ENCODE measurements around the gene NCKAP5. TPM values are rescaled to one million over a fixed set of nuclear protein-coding genes. Genes with fewer than 3 reads are reported as not detected.
"Not testable (repeated sequence)": the region's sequence is repeated elsewhere in the genome, so short reads cannot be mapped to it uniquely, and the experiment has no call there.

NCKAP5 gene
- total RNA-seq, 1 experiment from 2014 or later, result not detected

DNA sequence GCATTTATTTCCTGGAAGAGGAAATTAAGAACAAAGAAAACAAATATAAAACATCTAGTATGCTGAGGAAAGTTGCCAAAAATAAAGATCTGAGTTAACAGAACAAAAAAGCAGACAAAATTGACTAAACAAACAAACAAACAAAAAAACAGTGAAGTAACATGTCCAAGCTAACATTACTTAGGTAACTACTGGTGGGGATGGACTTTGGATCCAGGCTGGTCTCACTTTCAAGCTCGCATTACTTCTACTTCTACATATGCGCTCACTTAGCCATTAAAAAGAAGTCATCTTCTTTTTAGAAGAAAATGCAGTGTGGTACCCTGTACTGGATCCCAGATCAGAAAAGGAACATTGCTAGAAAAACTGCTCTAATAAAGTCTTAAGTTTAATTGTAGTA, 358.9 kb downstream of the NCKAP5 start:
- no peak for DNase-seq (ENCODE audit: low spot score)

DNA sequence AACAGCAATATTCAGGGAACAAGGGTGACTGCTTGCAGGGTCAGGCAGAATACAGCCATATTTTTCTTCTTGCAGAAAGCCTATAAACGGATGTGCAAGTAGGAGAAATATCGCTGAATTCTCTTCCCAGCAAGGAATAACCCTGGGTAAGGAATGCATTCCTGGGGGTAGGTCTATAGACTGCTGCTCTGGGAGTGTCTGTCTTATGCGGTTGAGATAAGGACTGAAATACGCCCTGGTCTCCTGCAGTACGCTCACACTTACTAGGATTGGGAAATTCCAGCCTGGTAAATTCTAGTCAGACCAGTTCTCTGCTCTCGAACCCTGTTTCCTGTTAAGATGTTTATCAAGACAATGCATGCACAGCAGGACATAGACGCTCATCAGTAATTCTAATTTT, 361.6 kb downstream of the NCKAP5 start:
- not testable (repeated sequence) for DNase-seq (ENCODE audit: low spot score)

DNA sequence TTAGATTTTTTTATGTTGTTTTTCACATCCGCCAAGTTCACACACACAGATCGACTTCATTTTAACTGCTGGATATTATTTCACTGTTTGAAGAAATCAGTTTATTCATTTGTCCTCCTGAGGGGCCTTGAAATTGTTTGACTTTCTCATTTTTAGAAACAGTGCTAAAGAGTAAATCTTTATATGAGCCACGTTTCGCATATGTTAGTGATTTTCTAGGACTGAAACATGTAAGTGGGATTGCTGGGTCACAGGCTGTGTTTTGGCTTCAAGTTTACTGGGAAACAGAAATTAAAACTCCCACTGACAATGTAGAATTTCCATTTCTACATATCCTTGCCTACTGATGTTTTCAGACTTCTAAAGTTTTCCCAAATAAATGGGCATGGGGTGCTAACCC, 363.8 kb downstream of the NCKAP5 start:
- DNase-seq (ENCODE audit: low spot score), result no peak

DNA sequence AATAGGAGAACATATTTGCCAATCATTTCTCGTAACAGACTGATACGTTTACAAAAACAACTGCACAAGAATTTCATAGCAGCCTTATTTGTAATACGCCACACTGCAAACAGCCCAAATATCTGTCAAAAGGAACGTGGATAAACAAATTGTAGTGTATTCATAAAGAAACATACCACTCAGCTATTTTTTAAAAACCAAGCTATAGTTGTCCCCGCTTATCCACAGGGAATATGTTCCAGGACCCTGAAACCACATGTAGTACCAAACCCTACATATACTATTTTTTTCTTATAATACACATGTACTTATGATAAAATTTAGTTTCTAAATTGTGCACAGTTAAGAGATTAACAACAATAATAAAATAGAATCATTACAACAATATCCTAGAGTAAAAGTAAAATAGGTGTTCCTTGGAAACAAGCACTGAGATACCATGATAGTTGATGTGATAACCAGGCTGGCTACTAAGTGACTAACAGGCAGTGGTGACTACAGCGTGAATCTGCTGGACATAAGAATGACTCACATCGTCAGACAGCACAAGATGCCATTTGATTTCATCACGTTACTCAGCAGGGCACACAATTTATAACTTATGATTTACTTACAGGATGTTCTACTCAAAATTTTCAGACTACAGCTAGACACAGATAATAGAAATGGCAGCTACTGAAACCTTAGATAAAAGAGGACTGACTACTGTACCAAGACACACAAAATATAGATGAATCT, 367.4 kb downstream of the NCKAP5 start:
- DNase-seq (ENCODE audit: low spot score), result no peak

DNA sequence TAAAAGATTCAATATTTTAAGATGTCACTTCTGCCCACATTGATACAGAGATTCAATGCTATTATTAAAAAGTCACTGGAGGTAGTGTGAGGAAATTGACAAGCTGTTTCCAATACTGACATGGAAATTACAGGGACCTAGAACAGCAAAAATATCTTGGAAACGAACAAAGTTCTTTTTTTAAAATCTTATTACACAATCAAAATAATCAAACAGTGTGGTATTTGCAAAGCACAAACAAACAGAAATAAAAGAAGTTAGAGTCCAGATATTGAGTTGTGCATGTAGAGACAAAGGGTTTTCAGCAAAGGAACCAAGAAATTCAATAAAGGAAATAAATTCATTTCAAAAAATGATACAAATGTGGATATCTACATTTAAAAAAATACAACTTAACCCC, 369.6 kb downstream of the NCKAP5 start:
- no peak for DNase-seq (ENCODE audit: low spot score)

DNA sequence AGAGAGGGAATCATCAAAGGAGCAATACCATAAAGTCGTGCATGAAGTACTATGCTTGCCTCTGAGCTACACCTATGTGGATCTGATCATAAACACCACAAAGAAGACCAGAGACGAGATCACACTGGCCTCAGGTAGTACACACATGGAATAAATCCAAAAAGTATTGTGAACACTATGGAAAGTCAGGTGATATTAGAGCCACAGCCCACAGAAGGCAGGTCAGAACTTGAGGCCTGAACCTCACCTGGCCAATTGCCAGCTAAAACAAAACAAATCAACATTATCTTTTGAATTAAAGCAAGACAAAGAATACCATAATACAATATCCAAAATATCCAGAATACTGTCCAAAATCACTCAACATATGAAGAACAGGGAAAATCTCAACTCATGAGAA, 371.1 kb downstream of the NCKAP5 start:
- no peak for DNase-seq (ENCODE audit: low spot score)

DNA sequence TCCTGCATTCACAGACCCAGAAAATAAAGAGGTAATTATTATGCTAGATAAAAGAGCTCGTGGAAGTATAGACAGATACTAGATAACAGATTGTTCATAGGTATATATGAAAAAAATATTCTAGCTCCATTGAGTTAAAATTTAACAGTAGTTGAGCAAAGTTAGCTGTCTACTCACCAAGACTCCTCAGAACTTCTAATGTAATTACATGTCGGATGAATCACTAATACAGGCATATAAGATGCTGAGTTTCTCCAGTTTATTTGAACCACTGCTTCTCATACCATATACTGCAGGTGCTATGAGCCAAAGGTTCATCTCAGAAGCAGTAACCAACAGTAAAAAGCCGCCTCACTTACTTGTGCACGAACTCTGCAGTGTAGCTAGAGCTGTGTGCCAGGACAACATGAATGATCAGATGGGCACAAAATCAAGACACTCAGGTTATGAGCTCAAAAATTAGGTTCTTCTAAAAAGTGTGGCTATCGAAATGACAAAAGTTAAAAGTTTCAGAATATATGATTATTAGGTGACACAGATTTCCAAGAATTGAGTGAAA, 373.4 kb downstream of the NCKAP5 start:
- DNase-seq (ENCODE audit: low spot score), result no peak

DNA sequence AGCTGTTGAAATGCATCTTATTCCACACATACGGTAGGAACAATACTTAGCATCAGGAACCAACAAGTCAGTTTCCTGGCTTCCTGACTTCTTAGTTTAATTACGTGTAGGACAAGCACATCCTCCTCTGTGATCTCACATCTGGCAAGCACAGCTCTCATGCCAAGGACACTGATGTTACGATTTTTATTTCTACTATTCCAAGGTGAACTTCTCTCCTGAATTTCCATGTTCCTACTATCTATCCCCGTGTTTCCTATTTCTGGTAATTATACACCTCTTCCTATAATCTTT, 374.0 kb downstream of the NCKAP5 start:
- no peak for DNase-seq (ENCODE audit: low spot score)

DNA sequence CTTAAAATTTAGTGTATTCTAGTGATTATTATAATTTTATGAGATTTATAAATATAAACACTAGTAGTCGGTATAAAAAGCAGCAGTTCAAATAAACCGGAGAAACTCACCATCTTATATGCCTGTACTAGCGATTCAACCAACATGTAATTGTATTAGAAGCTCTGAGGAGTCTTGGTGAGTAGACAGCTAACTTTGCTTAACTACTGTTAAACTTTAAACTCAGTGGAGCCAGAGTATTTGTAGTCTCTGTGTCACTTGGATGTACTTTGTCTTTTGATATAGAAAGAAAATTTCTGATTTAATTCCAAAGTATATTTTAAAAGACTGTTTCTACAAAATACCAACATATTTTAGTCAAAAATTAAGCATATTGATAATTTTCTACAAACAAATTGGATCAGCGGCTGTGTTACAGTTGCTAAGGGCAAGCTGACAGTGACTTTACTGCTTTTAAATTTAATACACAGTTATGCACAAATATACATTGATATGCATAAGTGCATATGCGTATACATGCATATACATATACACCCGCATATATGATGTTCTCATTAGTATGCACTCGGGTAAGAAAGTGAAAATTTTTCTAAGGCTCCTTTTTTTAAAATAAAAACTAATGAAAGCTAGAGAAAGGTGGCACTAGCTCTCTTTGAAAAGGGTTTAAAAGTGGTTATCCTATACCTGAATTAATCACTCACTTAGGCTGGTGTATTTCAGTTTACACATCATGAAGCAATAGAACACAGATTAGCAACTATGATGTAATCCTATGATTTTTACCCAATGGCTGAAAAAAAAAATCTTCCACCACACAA, 374.5 kb downstream of the NCKAP5 start:
- DNase-seq (ENCODE audit: low spot score), result no peak

DNA sequence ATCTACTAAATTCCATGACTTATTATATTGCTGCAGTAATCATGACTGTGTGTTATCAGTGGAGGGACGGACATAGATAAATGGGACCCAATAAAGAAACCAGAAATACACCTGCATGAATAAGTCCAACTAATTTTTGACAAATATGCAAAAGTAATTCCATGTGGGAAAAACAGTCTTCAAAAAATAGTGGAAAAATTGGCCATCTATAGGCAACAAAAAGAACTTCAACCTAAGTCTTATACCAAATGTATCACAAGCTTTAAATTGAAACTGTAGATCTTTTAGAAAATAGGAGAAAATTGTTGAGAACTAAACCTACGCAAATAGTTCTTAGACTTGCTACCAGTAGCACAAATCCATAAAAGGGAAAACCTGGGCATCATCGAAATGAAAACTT, 376.2 kb downstream of the NCKAP5 start:
- DNase-seq (ENCODE audit: low spot score), result no peak

DNA sequence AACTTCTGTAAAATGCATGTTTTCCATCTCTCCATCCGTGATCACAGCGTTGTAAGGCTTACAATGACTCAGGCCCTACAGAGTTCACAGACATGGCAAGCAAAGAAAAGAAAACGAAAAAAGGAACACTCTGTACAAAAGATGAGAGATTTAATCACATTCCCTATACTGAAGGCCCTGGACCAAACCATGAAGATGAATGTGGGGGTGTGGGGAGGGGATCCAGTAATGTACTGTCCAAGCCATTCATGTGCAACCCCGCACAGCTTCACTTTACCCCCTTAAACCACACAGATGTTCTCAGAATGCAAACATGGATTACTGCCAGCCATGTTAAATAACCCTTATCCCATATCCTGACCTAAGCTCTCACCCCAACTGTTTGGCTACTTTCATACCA, 391.1 kb downstream of the NCKAP5 start:
- no peak for DNase-seq (ENCODE audit: low spot score)

DNA sequence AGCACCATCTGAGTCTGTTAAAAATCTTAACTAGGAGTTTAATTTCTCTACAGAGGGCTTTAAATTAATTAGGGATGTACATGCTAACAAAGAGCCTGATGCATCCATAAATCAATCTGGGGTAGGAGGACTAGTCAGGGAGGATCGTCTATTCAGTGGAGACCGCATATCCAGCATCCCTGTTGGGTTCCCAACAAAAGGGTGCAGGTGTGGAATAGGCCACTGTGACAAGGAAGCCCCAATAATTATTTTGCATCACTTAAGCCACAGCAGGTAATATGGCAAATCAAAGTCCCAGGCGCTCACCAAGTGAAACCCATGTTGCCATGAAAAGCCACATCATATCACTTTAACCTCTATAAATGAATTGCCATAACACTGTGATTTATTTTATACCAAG, 392.3 kb downstream of the NCKAP5 start:
- no peak for DNase-seq (ENCODE audit: low spot score)

DNA sequence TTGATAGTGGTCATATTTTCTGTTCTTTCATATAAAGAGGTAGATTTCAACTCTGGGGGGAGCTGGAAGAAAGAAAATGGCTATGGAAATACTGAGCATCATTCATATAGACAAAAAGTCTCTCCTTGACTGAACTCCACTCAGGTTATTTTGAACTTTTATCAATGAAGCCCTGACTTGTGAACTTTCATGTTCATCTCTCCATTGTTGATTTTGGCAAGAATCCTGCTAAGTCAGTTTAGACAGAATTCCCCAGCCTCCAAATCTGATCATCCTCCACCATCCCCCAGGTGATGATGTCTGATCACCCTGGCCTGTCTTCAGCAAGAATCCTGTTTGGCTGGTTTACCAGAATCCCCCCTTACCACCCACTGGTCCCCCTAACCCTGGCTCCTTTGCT, 395.0 kb downstream of the NCKAP5 start:
- DNase-seq (ENCODE audit: low spot score), result no peak

DNA sequence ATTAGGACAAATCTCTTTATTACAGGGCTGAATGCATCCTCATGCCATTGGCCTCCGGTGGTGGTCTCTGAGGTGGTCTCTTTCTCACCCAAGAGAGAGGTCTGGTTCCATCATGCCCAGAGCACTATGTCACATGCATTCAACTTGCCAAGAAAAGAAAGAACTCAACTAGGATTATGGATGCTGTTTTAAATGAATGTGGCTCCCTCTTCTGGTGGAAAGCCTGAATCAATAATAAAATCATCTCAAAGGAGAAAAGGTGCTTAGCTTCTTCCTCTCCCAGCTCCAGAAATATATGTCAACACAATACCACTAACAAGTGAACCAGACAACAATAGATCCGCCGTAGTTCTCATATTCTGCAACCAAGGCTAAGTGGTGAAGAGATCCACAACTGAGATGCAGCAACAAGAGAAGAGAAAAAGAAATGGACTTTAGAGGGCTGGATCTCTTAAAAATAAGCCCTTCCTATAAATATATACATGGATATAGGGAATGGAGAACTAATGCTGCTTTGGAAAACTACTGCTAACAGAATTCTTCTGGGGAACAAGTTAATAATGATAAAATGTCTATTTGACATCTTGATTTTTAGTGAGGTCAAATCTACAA, 396.8 kb downstream of the NCKAP5 start:
- peak; percentile 76 for DNase-seq (ENCODE audit: low spot score)

DNA sequence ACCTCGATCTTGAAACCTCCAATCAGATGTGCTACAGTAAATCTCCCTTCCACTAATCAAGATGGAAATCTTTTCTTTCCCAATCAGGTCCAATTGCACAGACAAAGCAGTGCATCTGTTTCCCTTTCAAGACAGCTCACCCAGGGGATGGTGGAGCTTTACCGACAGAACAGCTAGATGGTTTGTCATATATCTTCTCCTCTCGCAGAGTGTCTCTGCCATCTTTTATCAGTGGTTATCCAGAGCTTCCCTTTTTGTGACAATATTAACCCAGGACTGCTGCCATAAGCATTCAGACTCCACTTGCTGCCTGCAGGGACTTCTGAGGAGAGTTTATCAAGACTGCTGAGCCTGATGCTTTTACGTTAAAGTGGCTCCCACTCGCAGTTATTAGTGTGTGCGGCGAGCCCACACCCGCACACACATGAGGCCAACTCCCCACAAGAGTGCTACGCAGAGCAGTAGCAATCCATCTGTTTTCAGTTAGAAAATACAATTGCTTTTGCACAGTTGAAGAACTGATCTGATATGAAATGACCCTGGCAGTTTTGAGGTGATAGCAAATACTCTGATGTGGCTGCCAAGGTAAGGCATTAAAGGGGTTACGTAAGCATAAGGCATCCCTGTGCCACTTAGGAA, 398.9 kb downstream of the NCKAP5 start:
- DNase-seq (ENCODE audit: low spot score), result no peak

DNA sequence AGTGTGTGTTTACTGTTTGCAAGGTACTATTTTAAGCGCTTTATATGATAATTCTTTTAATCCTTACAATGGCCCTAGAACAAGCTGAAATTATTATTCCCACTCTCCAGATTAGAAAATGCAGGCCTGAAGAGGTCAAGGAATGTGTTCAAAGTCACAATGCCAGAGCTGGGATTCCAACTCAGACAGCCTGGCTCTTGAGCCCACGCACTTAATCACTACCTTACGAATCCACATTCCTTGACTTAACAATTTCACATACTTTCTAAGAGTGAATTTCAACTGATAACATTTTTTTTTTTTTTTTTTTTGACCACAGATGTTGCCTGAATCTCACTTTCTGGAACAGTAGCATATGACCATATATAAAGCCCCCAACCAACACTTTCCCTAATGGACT, 400.3 kb downstream of the NCKAP5 start:
- DNase-seq (ENCODE audit: low spot score), result no peak

DNA sequence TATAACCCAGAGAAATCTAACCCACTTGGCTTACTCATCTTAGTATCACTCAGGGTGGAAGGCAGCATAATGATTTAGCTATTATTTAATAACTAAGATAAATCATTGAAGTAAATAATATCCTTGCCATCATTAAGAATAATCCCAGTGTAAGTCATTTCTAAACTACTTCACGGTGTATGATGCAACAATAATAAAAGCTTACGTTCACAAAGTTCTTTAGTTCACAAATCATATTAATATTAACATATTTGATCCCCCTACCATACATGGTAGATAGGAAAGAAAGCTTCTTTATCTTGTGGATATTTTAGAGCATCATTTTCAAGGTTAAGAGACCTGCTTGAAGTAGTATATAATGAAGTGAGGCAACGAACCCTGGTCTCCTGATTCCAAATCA, 401.0 kb downstream of the NCKAP5 start:
- no peak for DNase-seq (ENCODE audit: low spot score)

DNA sequence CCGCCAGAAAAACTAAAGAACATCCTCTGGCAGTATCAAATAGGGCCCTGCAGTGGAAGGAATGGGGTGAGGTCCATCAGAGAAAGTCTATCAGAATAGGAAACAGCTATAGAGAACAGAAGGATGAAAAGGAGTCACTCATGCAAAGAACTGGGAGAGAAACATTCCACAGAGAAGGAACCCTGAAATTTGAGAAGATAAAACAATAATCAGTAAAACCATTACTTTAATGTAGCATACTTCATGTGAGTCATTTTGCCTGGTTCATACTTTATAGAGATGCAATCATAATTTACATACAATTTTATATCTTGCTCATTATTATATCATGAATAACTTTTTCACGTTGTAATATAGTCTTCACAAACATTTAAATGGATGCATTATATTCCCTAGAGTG, 402.2 kb downstream of the NCKAP5 start:
- no peak for DNase-seq (ENCODE audit: low spot score)

DNA sequence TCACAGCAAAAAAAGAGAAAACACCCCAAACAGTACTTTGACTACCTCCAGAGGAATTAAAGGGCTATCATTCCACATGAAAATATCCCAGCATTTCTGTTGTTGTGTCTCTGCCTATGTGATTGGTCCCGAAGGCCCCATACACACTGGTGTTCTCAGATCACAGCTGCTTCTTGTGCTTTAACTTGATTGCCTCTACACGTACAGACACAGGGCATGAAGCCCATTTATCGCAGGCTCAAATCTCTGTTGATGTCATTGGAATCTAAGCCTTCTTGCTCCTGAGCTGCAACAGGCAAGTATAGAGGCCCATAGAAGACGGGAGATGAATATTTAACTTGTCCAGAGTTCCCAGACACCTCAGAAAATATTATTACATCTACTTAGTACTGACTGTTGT, 405.2 kb downstream of the NCKAP5 start:
- DNase-seq (ENCODE audit: low spot score), result no peak

DNA sequence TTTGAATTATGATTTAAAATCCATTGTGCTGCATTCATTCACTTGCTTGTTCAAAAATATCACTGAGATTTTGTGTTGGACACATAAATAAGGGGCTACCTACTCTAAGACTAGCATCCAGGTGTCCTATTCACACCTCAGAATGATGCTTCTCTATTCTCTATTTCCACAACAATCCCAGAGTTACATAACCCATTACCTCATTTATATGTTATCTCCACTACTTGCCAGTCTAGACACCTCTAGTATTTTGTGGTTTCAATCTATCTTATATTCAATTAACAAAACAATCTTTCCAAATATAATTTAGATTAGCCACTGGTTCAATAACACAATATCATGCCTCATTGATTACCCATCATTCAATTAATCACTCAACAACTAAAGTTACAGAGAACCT, 409.8 kb downstream of the NCKAP5 start:
- no peak for DNase-seq (ENCODE audit: low spot score)

DNA sequence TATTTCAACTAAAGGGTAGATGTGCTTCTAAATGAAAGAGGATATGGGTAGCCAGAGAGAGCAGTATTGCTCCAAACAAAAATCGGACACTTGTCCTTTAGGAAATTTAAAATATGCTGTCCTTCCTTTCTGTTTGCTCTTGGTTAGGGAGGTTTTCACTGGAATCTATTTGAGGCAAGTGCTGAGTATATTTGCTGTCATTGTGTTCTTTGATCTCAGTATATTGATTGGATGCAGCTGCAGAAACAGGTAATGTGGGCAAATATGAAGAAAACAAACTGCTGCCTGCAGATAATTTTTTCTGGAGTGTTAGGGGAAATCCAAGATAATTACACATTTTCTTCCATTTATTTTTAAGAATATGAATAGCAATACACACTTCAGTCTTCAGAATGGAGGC, 410.2 kb downstream of the NCKAP5 start:
- DNase-seq (ENCODE audit: low spot score), result no peak

DNA sequence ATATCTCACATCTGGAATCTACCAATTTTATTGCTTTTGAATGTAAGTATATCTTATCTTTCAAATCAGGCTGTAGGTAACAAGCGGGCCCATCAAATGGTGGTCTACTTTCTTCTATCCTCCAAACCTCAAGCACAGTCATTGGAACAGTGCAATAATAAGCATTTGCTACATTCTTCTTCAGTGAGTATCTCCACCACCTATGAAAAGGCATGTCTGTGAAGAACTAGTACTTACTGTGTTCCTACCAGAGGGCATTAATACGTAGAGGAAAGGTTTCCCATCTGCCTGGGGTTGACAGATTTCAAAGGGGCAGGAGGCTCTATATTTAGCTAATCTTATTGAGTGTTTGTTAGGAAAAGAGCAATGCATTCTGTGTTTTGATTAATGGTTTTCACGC, 411.1 kb downstream of the NCKAP5 start:
- DNase-seq (ENCODE audit: low spot score), result no peak
